GM12878 (cell line): ENCODE results near the gene DCAF17. TPM values are rescaled to one million over a fixed set of nuclear protein-coding genes. Genes with fewer than 3 reads are reported as not detected.

ENCODE experiments used
- CBFB ChIP-seq: IDR thresholded peaks from 2 replicates; pipeline ENCODE4 v1.6.1; 2016; ENCODE audit warnings: antibody characterized with exemption, low read depth
- CEBPZ ChIP-seq: fragments of 150-350 bp; IDR thresholded peaks from 2 replicates; pipeline ENCODE4 v1.6.1; 2016; ENCODE audit warnings: low read depth, low read length
- E2F8 ChIP-seq: fragments of 450-650 bp; IDR thresholded peaks from 2 replicates; pipeline ENCODE4 v1.6.1; 2018; ENCODE audit warnings: mild to moderate bottlenecking, low read depth, moderate library complexity; ENCODE audit not compliant: partially characterized antibody
- E4F1 ChIP-seq: fragments of 450-650 bp; IDR thresholded peaks from 2 replicates; pipeline ENCODE4 v1.6.1; 2018; ENCODE audit warnings: borderline replicate concordance, mild to moderate bottlenecking; ENCODE audit not compliant: partially characterized antibody
- ELK1 ChIP-seq: IDR thresholded peaks from 2 replicates; pipeline ENCODE4 v1.6.1; 2012; ENCODE audit warnings: low read depth, low read length, improper control_type of control experiment
- EP300 ChIP-seq, 2 experiments: fragments of 150-350 bp in 1 of 2; IDR thresholded peaks; 2 replicates each; pipeline ENCODE4 v1.6.1; 2011 to 2012; ENCODE audit warnings: low read depth in 2 of 2, low read length in 2 of 2, borderline replicate concordance in 1 of 2, improper control_type of control experiment in 1 of 2, inconsistent platforms in 1 of 2; ENCODE audit not compliant: control insufficient read depth in 1 of 2
- FOS ChIP-seq: IDR thresholded peaks from 3 replicates; pipeline ENCODE4 v1.6.1; 2011; ENCODE audit warnings: borderline replicate concordance; ENCODE audit not compliant: insufficient read length; ENCODE audit errors: extremely low read depth
- HDAC2 ChIP-seq: fragments of 200-600 bp; sonication (generic); IDR thresholded peaks from 2 replicates; pipeline ENCODE4 v1.6.1; 2017
- LARP7 ChIP-seq: fragments of 450-650 bp; IDR thresholded peaks from 2 replicates; pipeline ENCODE4 v1.6.1; 2017; ENCODE audit warnings: mild to moderate bottlenecking
- MEF2A ChIP-seq: IDR thresholded peaks from 2 replicates; pipeline ENCODE4 v1.6.1; 2011; ENCODE audit warnings: low read depth, mild to moderate bottlenecking, low read length, moderate library complexity; ENCODE audit not compliant: insufficient read depth
- NKRF ChIP-seq: fragments of 450-650 bp; conservative IDR thresholded peaks from 2 replicates; pipeline ENCODE4 v1.6.1; 2017; ENCODE audit warnings: mild to moderate bottlenecking, moderate library complexity
- POLR2A ChIP-seq: IDR thresholded peaks from 2 replicates; pipeline ENCODE4 v1.6.1; 2011; ENCODE audit warnings: low read depth, mild to moderate bottlenecking, low read length
- RCOR1 ChIP-seq: conservative IDR thresholded peaks from 2 replicates; pipeline ENCODE4 v1.6.1; 2012; ENCODE audit warnings: low read depth, low read length, improper control_type of control experiment
- RFX5 ChIP-seq: IDR thresholded peaks from 2 replicates; pipeline ENCODE4 v1.6.1; 2011; ENCODE audit warnings: low read depth, low read length, improper control_type of control experiment
- SMC3 ChIP-seq: IDR thresholded peaks from 2 replicates; pipeline ENCODE4 v1.6.1; 2011; ENCODE audit warnings: low read length, improper control_type of control experiment, borderline replicate concordance
- ZSCAN29 ChIP-seq: fragments of 450-650 bp; IDR thresholded peaks from 2 replicates; pipeline ENCODE4 v1.6.1; 2017; ENCODE audit warnings: mild to moderate bottlenecking, moderate library complexity
- polyA plus RNA-seq, 11 experiments: library from polyadenylated mRNA; depleted of rRNA in 4 of 11; unstranded in 6 of 11; stranded (reverse) in 5 of 11; fragments of >200 nt; fragmentation: Nextera tagmentation in 4 of 11; fragmentation: Illumina TruSeq in 1 of 11; extraction: Ambion mirVana in 4 of 11; extraction: Trizol in 1 of 11; gene quantifications; 1 replicate in 1 of 11; 2 replicates in 10 of 11; pipeline versions ENCODE4 v1.2.1 to v1.2.3, GENCODE V29; 2011 to 2016; ENCODE audit warnings: inconsistent platforms in 2 of 11, missing spikeins in 2 of 11, low read depth in 1 of 11
- total RNA-seq, 4 experiments: library from RNA; depleted of rRNA in 3 of 4; stranded (reverse); fragments of >200 nt in 3 of 4; fragmentation: Illumina TruSeq in 1 of 4; extraction: Trizol in 1 of 4; gene quantifications; 2 replicates each; pipeline versions ENCODE4 v1.2.1 to v1.2.3, GENCODE V29; 2013 to 2021

DCAF17 gene
- total and polyA plus RNA-seq, 10 of the 15 experiments (the other 5 are each of a cell fraction or from before 2014, with no cell fraction given), result 5.2 to 32.9 (median 23.4) TPM

GRCh38 chr2:171434013-171434989, at the start of gene DCAF17 (continued):
- TF ChIP-seq MEF2A (no peak), CEBPZ (no peak), E4F1 (peak; percentile 72), RFX5 (no peak), ELK1 (no peak), HDAC2 (0 out of 2 replicates have a peak, but pooled peaks have one; percentile 74), RCOR1 (no peak), ZSCAN29 (0 out of 2 replicates have a peak, but pooled peaks have one; percentile 6), LARP7 (peak; percentile 84), EP300 (IDR thresholded peaks at IDR 0.05; ENCODE audit: borderline replicate concordance in 1 of 2, control insufficient read depth in 1 of 2, low read depth in 2 of 2, low read length in 2 of 2) (no peak), CBFB (no peak), E2F8 (no peak), SMC3 (peak; percentile 13; the same call in 1 of the 2 replicates), NKRF (peak; percentile 96), FOS (no peak), POLR2A (peak; percentile 92)
